NT2/D1 (cell line): ENCODE measurements around the gene CPO.
"Not testable (repeated sequence)": the region's sequence is repeated elsewhere in the genome, so short reads cannot be mapped to it uniquely, and the experiment has no call there.

ENCODE experiments used
- DNase-seq: peaks from one replicate; pipeline ENCODE4 v3.0.0-alpha.2; 2011; ENCODE audit warnings: low read depth, low spot score
- H3K27me3 ChIP-seq: 2 replicates; pipeline ENCODE4 v1.6.0; 2011; ENCODE audit warnings: mild to moderate bottlenecking; ENCODE audit not compliant: insufficient read length, insufficient read depth
- H3K36me3 ChIP-seq: 2 replicates; pipeline ENCODE4 v1.6.1; 2011; ENCODE audit warnings: mild to moderate bottlenecking, low read length, mixed read lengths; ENCODE audit not compliant: insufficient read depth, insufficient read length
- H3K4me1 ChIP-seq: 2 replicates; pipeline ENCODE4 v1.5.1; 2011; ENCODE audit not compliant: insufficient read depth, insufficient read length
- H3K4me3 ChIP-seq: 2 replicates; pipeline ENCODE4 v1.5.1; 2011; ENCODE audit warnings: low read depth; ENCODE audit not compliant: insufficient read length
- H3K9ac ChIP-seq: 2 replicates; pipeline ENCODE4 v1.6.0; 2011; ENCODE audit warnings: low read depth; ENCODE audit not compliant: insufficient read length
- H3K9me3 ChIP-seq: 2 replicates; pipeline ENCODE4 v1.5.1; 2011; ENCODE audit warnings: mild to moderate bottlenecking, low read length; ENCODE audit not compliant: insufficient read depth
- SUZ12 ChIP-seq: IDR thresholded peaks from 2 replicates; pipeline ENCODE4 v1.6.1; 2011; ENCODE audit not compliant: insufficient read length, insufficient read depth; ENCODE audit errors: extremely low read depth
- YY1 ChIP-seq: IDR thresholded peaks from 2 replicates; pipeline ENCODE4 v1.6.1; 2011; ENCODE audit not compliant: insufficient read length, insufficient read depth
- ZNF274 ChIP-seq: IDR thresholded peaks from 2 replicates; pipeline ENCODE4 v1.6.1; 2011; ENCODE audit warnings: mild to moderate bottlenecking, low read depth, low read length

CPO gene

DNA sequence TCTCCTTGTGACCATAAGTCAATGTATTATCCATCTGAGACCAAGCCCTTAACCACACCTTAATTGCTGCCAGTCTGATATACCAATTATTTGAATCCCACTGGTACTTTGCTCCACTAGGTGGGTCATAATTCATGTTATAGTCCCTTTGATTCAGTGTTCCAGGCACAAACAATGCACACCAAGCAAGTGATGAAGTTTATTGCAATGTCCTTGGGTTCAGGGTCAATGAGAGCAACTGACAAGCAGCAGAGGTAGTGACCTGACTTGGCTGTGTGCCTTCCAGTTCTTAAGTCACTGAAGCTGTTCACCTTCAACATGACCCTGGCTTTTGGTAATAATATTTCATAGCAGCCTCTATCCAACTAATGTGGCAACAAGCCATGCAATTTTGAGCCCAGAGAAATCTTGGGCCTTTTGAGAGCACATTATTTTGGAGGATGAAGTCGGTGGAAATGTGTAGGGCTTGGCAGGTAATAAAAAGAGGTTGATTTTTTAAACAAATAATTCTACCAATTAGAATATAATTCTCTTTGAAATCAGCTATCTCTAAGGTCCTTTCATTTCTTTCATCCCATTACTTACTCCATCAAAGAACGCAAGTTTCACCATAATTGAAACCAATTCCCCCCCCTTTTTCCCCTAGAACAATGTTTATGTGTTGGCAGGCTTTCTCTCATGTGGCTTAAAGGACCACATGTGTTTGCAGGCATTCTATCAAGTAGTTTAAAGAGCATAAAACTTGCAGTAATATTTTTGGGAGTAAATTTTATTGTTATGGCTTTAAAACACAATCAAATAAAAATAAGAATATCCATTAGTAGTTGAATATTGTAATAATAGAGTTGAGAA, 3.1 kb upstream of the CPO start:
- no peaks in the 10 kb centered on the region for H3K36me3 ChIP-seq
- H3K9me3 ChIP-seq = no peaks in the 10 kb centered on the region
- H3K27me3 ChIP-seq = no peaks in the 10 kb centered on the region
- no peak for TF ChIP-seq SUZ12
- TF ChIP-seq YY1 = no peak
- TF ChIP-seq ZNF274 = no peak
- H3K4me3 ChIP-seq = no peak overlapping the region
- DNase-seq = no peak
- no peaks in the 10 kb centered on the region for H3K4me1 ChIP-seq
- no peak overlapping the region for H3K9ac ChIP-seq

DNA sequence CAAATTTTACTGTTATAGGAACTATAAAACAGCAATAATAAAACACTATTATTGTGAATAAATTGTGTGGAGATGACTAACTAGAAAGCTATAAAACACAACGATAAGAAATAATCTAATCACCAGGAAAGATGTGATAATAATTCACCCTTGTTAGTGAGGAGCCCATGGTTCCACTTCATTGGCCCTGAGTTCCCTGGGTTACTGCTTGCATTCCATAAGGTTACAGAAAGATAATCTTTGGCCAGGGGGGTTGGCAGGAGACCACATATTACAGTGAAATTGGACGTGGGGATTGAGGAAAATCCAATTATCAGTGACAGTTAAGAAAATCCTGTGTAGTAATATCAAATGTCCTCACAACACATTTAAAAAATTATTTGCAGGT, 2.5 kb upstream of the CPO start:
- no peak for DNase-seq
- Histone ChIP-seq H3K27me3 (no peaks in the 10 kb centered on the region), H3K4me1 (no peaks in the 10 kb centered on the region), H3K9me3 (no peaks in the 10 kb centered on the region), H3K4me3 (no peak overlapping the region), H3K9ac (no peak overlapping the region), H3K36me3 (no peaks in the 10 kb centered on the region)
- no peak for TF ChIP-seq YY1
- TF ChIP-seq SUZ12 = no peak
- no peak for TF ChIP-seq ZNF274

DNA sequence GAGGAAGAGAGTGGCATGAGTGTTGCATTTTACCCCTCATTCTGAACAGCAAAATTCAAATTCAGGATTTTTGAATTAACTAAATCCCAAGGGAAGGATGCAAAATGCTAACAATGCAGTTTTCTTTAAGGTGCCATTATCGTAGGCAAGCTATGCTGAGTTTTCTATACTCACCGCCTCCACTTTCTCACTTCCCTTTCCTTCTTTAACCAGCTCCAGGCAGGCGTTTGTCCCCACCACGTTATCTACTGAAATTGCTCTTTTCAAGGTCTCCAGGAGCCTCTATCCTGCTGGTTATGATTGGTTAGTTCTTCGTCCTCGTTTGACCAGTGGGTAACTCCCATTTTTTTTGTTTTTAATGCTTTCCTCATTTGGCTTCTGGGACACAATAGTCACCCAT, 1.8 kb upstream of the CPO start:
- Histone ChIP-seq H3K9ac (no peak overlapping the region), H3K4me1 (no peaks in the 10 kb centered on the region), H3K27me3 (no peaks in the 10 kb centered on the region), H3K9me3 (no peaks in the 10 kb centered on the region), H3K4me3 (no peak overlapping the region), H3K36me3 (no peaks in the 10 kb centered on the region)
- no peak for DNase-seq
- no peak for TF ChIP-seq YY1
- no peak for TF ChIP-seq SUZ12
- no peak for TF ChIP-seq ZNF274

DNA sequence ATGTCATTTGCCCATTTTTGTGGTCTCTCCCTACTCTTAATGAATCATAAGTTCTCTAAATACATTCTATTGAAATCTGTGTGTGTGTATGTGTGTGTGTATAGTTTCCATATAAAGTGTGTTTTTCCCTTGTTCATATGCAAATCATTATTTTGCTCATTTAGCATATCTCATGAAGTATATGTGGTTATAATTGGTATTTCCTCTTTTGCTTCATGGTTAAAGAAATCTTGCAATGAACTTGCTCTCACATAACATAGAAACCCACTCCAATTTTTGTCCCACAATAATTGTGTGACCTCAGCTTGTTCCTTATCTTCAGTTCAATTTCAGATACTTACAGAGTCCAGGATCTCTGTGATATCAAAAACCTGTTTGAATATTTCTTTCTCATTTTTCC, 1.2 kb downstream of the CPO start:
- H3K4me1 ChIP-seq = no peaks in the 10 kb centered on the region
- TF ChIP-seq ZNF274 (no peak), SUZ12 (no peak), YY1 (no peak)

DNA sequence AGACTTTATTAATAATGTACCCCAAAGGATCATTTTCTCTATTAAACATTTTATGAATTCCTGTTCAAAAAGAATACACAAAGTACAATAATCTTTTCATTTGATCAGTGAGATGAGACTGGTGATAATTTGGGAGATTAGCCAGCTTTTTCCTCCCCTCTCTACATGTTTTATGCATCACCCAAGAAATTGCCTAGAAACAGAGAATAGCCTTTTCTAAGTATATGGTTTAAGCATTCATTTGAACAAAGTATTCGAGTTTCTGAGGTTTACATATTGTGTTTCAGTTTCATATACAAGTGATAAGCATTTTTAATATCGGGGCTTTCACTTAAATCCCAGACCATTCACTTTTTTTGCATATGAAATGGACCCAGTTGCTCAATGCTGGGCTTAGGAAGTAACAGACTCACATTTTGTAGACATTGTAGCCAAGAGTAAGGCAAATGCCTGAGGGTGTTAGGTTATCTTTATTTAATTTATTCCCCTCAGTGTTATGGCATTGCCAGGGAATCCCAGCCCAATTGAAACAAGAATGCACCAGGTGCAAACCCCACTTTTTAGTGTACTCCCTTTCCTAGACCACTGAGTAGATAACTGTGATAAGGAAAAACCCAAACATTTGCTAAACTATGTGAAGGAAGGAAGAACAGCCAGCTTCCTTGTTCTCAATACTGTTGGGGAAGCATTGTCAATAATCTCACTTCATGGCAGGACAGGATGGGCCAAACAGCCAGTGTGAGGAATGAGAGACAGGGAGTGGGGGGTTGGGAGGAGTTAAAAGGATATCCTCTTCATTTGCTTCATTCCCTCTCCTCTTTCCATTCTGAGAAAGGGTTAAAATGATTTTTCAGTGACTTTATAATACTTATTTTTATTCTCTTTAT, 3.5 kb downstream of the CPO start:
- Histone ChIP-seq H3K9me3 (peaks cover 12% of the 10 kb centered on the region), H3K4me3 (no peak overlapping the region), H3K4me1 (no peaks in the 10 kb centered on the region), H3K9ac (no peak overlapping the region), H3K36me3 (no peaks in the 10 kb centered on the region), H3K27me3 (no peaks in the 10 kb centered on the region)
- no peak for TF ChIP-seq ZNF274
- TF ChIP-seq SUZ12 = no peak
- TF ChIP-seq YY1 = no peak
- no peak for DNase-seq

More for the DNA sequence above, 1.2 kb downstream of the CPO start:
- Histone ChIP-seq H3K4me3 (no peak overlapping the region), H3K9ac (no peak overlapping the region), H3K36me3 (no peaks in the 10 kb centered on the region), H3K27me3 (no peaks in the 10 kb centered on the region), H3K9me3 (0 out of 2 replicates have a peak, but pooled peaks cover under 1% of the 10 kb centered on the region)
- no peak for DNase-seq

DNA sequence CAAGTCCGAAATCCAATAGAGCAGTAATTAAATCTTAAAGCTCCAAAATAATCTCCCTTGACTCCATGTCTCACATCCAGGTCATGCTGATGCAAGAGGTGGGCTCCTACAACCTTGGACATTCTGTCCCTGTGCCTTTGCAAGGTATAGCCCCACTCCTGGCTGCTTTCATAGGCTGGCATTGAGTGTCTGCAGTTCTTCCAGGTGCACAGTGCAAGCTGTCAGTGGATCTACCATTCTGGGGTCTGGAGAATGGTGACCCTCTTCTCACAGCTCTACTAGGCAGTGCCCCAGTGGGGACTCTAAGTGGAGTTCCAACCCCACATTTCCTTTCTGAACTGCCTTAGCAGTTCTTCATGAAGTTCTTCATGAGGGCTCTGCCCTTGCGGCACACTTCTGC, 14.1 kb downstream of the CPO start:
- not testable (repeated sequence) for H3K9ac ChIP-seq, H3K4me1 ChIP-seq, H3K4me3 ChIP-seq, H3K36me3 ChIP-seq, H3K27me3 ChIP-seq, DNase-seq
- H3K9me3 ChIP-seq = peaks cover 23% of the 10 kb centered on the region

DNA sequence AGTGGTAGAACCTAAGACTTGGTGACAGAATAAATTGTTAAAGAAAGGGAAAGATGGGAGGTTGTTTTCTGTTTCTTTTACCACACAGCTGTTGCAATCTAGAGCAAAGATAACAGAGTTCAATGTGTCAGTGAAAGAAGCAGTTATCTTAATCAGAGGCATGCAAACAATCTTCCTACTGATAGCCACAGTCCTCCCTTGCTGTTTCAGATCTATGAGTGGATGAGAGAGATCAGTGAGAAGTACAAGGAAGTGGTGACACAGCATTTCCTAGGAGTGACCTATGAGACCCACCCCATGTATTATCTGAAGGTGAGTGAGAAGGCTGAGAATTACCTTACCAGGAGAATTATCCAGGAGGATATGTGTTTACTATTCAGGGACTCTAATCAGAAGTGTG, 15.9 kb downstream of the CPO start:
- no peak for DNase-seq
- H3K36me3 ChIP-seq = no peaks in the 10 kb centered on the region
- TF ChIP-seq SUZ12 = no peak
- no peak for TF ChIP-seq YY1
- no peak for TF ChIP-seq ZNF274

More for the DNA sequence above, 15.9 kb downstream of the CPO start:
- Histone ChIP-seq H3K9me3 (peaks cover 23% of the 10 kb centered on the region), H3K27me3 (no peaks in the 10 kb centered on the region), H3K9ac (no peak overlapping the region), H3K4me1 (no peaks in the 10 kb centered on the region), H3K4me3 (no peak overlapping the region)
